ENCODE data around the gene MARCHF9. TPM values are rescaled to one million over a fixed set of nuclear protein-coding genes. Genes with fewer than 3 reads are reported as not detected.

Gene MARCHF9
- total RNA-seq, 4 donors from 2014 or later = 2.4 to 8.7 (median 5.1) TPM

- DNase-seq (ENCODE audit: low spot score) (no peak), ATAC-seq (ENCODE audit: low FRiP score) (no peak)
- TF ChIP-seq CTCF (IDR thresholded peaks at IDR 0.05) = no peak
Observed at GRCh38 chr12:57796996-57797395, 42.1 kb downstream of the MARCHF9 start.

GRCh38 chr12:57797933-57798332, 43.0 kb downstream of the MARCHF9 start:
- ATAC-seq (ENCODE audit: low FRiP score) (no peak), DNase-seq (ENCODE audit: low spot score) (no peak)
- no peak for TF ChIP-seq CTCF (IDR thresholded peaks at IDR 0.05)

- no peak for TF ChIP-seq CTCF (IDR thresholded peaks at IDR 0.05)
- ATAC-seq (ENCODE audit: low FRiP score) = no peak
- no peak for DNase-seq (ENCODE audit: low spot score)
Observed at GRCh38 chr12:57800965-57801364, 46.1 kb downstream of the MARCHF9 start.

GRCh38 chr12:57802607-57803006, 47.7 kb downstream of the MARCHF9 start:
- no peak for TF ChIP-seq CTCF (IDR thresholded peaks at IDR 0.05)
- DNase-seq (ENCODE audit: low spot score) = no peak
- no peak for ATAC-seq (ENCODE audit: low FRiP score)

- DNase-seq (ENCODE audit: low spot score) = no peak
- ATAC-seq (ENCODE audit: low FRiP score) = peak; percentile 66
Observed at GRCh38 chr12:57803319-57803893, 48.5 kb downstream of the MARCHF9 start.

GRCh38 chr12:57806677-57807076, 51.8 kb downstream of the MARCHF9 start:
- DNase-seq (ENCODE audit: low spot score) = no peak
- TF ChIP-seq CTCF (IDR thresholded peaks at IDR 0.05) = no peak
- no peak for ATAC-seq (ENCODE audit: low FRiP score)

More at GRCh38 chr12:57803319-57803893, 48.5 kb downstream of the MARCHF9 start:
- peak in 1 of 3 donors; percentile 19 for TF ChIP-seq CTCF (IDR thresholded peaks at IDR 0.05)

- TF ChIP-seq CTCF (IDR thresholded peaks at IDR 0.05) = no peak
- ATAC-seq (ENCODE audit: low FRiP score) (no peak), DNase-seq (ENCODE audit: low spot score) (no peak)
Observed at GRCh38 chr12:57807285-57807684, 52.4 kb downstream of the MARCHF9 start.
